Muscle layer of duodenum (tissue), 2 donors: ENCODE data around the gene CAPN5.

Source experiments
- H3K27ac ChIP-seq: one replicate; pipeline ENCODE4 v1.7.0; 2013; ENCODE audit warnings: mild to moderate bottlenecking, low read length
- H3K27me3 ChIP-seq: one replicate; pipeline ENCODE4 v1.7.0; 2013; ENCODE audit warnings: low read depth, mild to moderate bottlenecking, control low read depth, low read length
- H3K36me3 ChIP-seq, 2 donors: one replicate each; pipeline ENCODE4 v1.7.0; 2013; ENCODE audit warnings: low read length in 2 of 2, control low read depth in 1 of 2, mild to moderate bottlenecking in 1 of 2; ENCODE audit not compliant: insufficient read depth in 2 of 2, control insufficient read depth in 1 of 2
- H3K4me1 ChIP-seq, 2 donors: one replicate each; pipeline ENCODE4 v1.7.0; 2013; ENCODE audit warnings: low read length in 2 of 2, mild to moderate bottlenecking in 2 of 2, control low read depth in 1 of 2, moderate library complexity in 1 of 2; ENCODE audit not compliant: insufficient read depth in 2 of 2, control insufficient read depth in 1 of 2
- H3K4me3 ChIP-seq, 2 donors: one replicate each; pipeline ENCODE4 v1.7.0; 2013; ENCODE audit warnings: low read length in 2 of 2, low read depth in 1 of 2, mild to moderate bottlenecking in 1 of 2
- H3K9me3 ChIP-seq, 2 donors: one replicate each; pipeline ENCODE4 v1.7.0; 2013; ENCODE audit warnings: low read length in 2 of 2, control low read depth in 1 of 2, mild to moderate bottlenecking in 1 of 2; ENCODE audit not compliant: control insufficient read depth in 1 of 2
- donor health status: healthy.

CAPN5 gene

DNA sequence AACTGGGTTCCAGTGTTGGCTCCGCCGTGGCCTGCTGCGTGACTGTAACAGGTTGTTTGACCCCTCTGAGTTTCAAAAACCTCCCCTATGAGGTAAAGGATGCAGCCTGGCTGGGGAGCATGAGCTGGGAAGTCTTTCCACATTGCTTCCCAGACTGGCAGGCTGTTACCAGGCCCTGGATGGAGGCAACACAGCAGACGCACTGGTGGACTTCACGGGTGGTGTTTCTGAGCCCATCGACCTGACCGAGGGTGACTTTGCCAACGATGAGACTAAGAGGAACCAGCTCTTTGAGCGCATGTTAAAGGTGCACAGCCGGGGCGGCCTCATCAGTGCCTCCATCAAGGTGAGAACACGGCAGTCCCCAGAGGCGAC, 47.3 kb downstream of the CAPN5 start:
- Histone ChIP-seq H3K4me1 (no peaks in the 10 kb centered on the region), H3K4me3 (no peak overlapping the region), H3K36me3 (peaks cover 9 to 10% of the 10 kb centered on the region in 2 donors), H3K27ac (no peak overlapping the region), H3K9me3 (no peaks in the 10 kb centered on the region), H3K27me3 (no peaks in the 10 kb centered on the region)

DNA sequence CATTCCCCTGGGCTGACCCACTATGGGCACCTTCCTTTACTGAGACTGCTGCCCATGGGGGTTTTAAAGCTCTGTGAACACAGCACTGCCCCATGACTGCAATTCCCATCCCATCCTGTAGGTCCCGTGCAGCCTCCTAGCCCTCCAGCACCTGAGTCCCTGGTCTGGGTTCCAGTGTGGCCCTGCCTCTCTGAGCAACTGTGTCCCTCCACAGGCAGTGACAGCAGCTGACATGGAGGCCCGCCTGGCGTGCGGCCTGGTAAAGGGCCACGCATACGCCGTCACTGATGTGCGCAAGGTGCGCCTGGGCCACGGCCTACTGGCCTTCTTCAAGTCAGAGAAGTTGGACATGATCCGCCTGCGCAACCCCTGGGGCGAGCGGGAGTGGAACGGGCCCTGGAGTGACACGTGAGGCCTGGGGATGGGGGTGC, 48.4 kb downstream of the CAPN5 start:
- Histone ChIP-seq H3K27me3 (no peaks in the 10 kb centered on the region), H3K36me3 (peaks cover 9 to 11% of the 10 kb centered on the region in 2 donors), H3K4me3 (no peak overlapping the region), H3K9me3 (no peaks in the 10 kb centered on the region), H3K4me1 (no peaks in the 10 kb centered on the region), H3K27ac (no peak overlapping the region)

DNA sequence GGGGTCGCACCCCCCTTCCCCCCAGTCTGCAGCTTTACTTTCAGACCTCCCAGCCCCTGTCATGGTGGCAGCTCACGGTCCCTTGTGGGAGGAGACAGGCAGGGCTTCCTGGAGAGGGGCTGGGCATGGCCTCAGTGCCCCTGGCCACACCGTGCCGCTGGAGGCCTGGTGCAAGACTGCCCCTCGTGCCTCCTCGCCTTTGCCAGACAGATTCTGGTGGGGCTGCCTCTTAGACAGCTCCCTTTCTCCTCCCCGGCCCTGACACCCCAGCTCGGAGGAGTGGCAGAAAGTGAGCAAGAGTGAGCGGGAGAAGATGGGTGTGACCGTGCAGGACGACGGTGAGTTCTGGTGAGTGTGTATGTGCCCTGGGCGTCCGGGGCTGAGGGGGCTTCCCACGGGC, 49.2 kb downstream of the CAPN5 start:
- Histone ChIP-seq H3K27me3 (no peaks in the 10 kb centered on the region), H3K36me3 (peaks cover 12 to 19% of the 10 kb centered on the region in 2 donors), H3K27ac (no peak overlapping the region), H3K4me3 (no peak overlapping the region), H3K9me3 (no peaks in the 10 kb centered on the region), H3K4me1 (no peaks in the 10 kb centered on the region)

DNA sequence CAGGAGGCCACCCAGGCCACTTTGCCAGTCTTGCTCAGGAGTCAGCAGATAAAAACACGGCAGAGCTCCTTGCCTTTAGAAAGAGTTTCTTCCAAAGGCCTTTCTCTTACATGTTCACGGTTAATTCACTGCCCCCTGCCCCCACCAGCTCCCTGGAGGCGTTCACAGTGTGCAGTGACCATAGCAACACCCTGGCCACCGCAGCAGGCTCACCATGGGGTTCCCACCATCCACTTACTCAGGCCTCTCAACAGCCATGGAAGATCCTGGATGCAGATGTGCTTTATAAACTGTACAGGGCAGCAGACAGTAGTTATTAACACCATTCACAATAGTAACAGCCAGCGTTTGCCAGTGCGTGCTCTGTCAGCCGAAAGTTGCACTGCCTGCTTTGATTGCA, 50.7 kb downstream of the CAPN5 start:
- H3K27ac ChIP-seq = no peak overlapping the region
- no peaks in the 10 kb centered on the region for H3K4me1 ChIP-seq
- peaks cover 22 to 27% of the 10 kb centered on the region in 2 donors for H3K36me3 ChIP-seq
- H3K4me3 ChIP-seq = no peak overlapping the region
- H3K9me3 ChIP-seq = no peaks in the 10 kb centered on the region
- no peaks in the 10 kb centered on the region for H3K27me3 ChIP-seq

DNA sequence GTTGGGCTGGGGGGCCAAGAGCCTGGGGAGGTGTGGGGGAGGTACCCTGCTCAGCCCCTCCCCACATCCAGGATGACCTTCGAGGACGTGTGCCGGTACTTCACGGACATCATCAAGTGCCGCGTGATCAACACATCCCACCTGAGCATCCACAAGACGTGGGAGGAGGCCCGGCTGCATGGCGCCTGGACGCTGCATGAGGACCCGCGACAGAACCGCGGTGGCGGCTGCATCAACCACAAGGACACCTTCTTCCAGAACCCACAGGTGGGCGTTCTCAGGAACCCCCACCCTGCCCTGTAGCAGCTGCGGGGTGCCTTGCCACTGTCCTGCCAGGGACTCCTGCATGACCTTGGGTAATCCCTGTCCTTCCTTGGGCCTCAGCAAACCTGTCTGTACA, 51.3 kb downstream of the CAPN5 start:
- Histone ChIP-seq H3K4me1 (no peaks in the 10 kb centered on the region), H3K27ac (no peak overlapping the region), H3K4me3 (no peak overlapping the region), H3K27me3 (no peaks in the 10 kb centered on the region), H3K9me3 (no peaks in the 10 kb centered on the region), H3K36me3 (peaks cover 22 to 33% of the 10 kb centered on the region in 2 donors)

DNA sequence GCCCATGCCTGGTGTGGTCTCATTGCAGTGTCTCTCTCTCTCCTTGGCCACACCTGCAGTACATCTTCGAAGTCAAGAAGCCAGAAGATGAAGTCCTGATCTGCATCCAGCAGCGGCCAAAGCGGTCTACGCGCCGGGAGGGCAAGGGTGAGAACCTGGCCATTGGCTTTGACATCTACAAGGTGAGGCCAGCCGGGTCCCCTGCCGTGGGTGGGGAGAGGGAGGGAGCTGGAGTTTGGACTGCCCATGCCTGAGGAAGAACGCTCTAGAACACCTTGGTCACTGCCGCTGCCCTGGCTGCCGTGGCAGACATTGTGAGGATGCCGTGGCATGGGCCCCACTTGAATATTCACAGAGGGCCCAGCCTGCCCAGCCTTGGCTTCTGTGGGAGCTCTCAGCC, 52.2 kb downstream of the CAPN5 start:
- Histone ChIP-seq H3K9me3 (no peaks in the 10 kb centered on the region), H3K36me3 (peaks cover 22 to 41% of the 10 kb centered on the region in 2 donors), H3K4me1 (no peaks in the 10 kb centered on the region), H3K4me3 (no peak overlapping the region), H3K27me3 (no peaks in the 10 kb centered on the region), H3K27ac (no peak overlapping the region)

DNA sequence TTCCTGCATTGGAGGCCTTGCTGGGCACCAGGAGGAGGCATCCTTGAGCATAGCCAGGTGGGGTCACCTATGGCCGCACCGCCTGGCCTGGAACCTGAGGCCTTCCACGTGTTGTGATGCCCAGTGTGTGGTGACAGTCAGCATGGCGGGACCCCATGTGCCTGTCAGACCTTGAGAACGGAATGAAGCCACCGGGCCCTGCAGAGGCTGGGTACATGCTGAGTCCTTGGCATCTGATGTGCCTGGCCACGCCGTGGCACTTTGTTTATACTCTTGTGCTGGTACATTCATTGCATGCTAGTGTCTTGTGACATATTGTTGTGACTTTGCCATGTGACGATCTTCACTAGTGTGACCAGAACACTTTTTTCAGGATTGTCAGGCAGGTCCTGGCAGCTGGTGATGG, 52.8 kb downstream of the CAPN5 start:
- Histone ChIP-seq H3K9me3 (no peaks in the 10 kb centered on the region), H3K36me3 (peaks cover 18 to 46% of the 10 kb centered on the region in 2 donors), H3K27me3 (no peaks in the 10 kb centered on the region), H3K4me3 (no peak overlapping the region), H3K27ac (no peak overlapping the region), H3K4me1 (no peaks in the 10 kb centered on the region)

DNA sequence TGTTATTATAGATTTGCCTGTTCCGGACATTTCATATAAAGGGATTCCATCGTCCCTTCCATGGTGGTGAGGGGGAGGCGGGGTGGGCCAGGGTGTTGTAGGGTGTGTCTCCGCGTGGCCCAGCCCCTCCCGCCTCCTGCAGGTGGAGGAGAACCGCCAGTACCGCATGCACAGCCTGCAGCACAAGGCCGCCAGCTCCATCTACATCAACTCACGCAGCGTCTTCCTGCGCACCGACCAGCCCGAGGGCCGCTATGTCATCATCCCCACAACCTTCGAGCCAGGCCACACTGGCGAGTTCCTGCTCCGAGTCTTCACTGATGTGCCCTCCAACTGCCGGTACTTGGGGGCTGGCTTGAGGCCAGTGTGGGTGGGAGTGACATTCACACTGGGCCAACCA, 53.8 kb downstream of the CAPN5 start:
- peaks cover 17 to 46% of the 10 kb centered on the region in 2 donors for H3K36me3 ChIP-seq
- H3K4me1 ChIP-seq = no peaks in the 10 kb centered on the region
- H3K9me3 ChIP-seq = no peaks in the 10 kb centered on the region
- H3K4me3 ChIP-seq = no peak overlapping the region
- no peak overlapping the region for H3K27ac ChIP-seq
- H3K27me3 ChIP-seq = no peaks in the 10 kb centered on the region

DNA sequence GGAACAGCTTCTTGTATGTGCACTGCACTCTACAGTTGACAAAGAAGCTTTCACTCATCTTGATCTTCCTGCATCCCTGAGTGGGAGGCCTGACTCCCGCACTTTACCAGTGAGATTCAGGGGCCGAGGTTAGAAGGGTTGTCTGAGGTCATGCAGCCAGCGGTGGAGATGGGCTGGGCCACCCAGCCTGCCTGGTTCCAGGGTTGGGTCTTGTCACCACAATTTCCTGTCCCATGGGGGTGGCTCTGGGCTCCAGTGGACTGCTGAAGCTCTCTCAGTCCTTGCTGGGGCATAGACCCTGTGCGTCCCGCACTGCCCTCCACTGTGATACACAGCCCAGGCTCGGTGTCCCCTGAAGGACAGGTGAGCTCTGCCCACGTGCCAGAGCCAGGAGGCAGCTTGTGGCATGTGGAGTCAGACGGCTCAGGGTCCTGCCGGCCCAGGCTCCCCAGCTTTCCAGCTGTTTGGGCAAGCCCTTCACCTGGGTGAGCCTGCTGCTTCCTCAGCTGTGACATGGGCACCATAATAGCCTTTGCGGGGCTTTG, 54.4 kb downstream of the CAPN5 start:
- peaks cover 17 to 46% of the 10 kb centered on the region in 2 donors for H3K36me3 ChIP-seq
- H3K4me3 ChIP-seq = no peak overlapping the region
- no peaks in the 10 kb centered on the region for H3K27me3 ChIP-seq
- no peak overlapping the region for H3K27ac ChIP-seq
- H3K9me3 ChIP-seq = no peaks in the 10 kb centered on the region
- no peaks in the 10 kb centered on the region for H3K4me1 ChIP-seq

DNA sequence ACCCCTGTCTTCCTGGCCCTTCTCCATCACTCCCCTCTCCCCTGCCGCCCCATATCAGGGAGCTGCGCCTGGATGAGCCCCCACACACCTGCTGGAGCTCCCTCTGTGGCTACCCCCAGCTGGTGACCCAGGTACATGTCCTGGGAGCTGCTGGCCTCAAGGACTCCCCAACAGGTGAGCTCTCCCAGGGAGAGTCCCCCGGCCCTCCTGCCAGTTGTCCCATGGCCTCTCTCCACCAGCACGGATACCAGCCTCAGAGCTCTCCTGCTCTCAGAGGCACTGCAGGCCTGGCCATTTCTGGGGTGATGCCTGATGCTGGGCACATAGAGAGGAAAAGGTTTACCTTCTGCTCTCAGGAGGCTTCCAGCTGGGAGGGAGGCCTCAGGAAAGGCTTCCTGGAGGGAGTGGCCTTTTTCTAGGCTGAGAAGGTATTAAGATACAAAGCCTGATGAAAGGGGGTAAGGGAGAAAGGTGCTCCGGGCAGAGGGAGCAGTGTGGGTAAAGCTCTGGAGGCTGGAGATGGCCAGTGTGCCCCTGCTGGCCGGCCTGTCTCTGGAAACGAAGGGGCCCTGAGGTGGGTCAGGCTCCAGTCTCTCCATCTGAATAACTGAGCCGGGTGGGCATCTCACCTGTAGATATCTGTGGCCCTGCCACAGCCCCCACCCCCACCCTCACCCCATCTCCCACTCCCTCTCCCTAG, 55.3 kb downstream of the CAPN5 start:
- Histone ChIP-seq H3K36me3 (peaks cover 17 to 46% of the 10 kb centered on the region in 2 donors), H3K4me1 (peaks cover 0 to 3% of the 10 kb centered on the region in 2 donors)

DNA sequence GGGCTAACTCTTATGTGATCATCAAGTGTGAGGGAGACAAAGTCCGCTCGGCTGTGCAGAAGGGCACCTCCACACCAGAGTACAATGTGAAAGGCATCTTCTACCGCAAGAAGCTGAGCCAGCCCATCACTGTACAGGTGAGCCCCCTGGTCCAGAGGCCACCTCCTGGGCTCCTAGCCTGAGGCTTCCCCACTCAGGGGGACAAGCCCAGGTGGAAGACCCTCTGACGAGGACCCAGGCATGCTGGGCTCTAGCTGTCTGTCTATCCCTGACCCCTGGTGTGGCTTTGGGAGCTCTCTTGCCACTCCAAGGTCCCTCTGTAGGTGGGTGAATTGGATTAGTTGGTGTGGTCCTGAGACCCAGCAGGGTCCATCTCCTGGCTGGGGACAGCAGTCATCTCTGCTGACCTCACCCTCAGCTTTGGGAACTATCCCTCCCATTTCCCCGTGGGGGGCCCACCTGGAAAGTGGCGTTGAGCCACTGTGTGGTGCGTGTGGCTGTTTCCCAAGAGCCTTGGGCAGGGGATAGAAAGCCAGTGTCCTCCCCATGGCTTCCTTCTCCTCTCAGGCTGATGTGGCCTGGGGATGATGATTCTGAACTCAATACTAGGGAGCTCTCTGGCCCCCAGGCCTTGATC, 55.9 kb downstream of the CAPN5 start:
- H3K27ac ChIP-seq = no peak overlapping the region
- peaks cover 4 to 9% of the 10 kb centered on the region in 2 donors for H3K4me1 ChIP-seq
- no peak overlapping the region for H3K4me3 ChIP-seq
- H3K36me3 ChIP-seq = peaks cover 17 to 43% of the 10 kb centered on the region in 2 donors
- H3K9me3 ChIP-seq = no peaks in the 10 kb centered on the region
- H3K27me3 ChIP-seq = no peaks in the 10 kb centered on the region

More for the DNA sequence above, 55.3 kb downstream of the CAPN5 start:
- Histone ChIP-seq H3K4me3 (no peak overlapping the region), H3K27me3 (no peaks in the 10 kb centered on the region), H3K27ac (no peak overlapping the region), H3K9me3 (no peaks in the 10 kb centered on the region)
